ENCODE results near the gene ZNF410.
"Not testable (repeated sequence)": the region's sequence is repeated elsewhere in the genome, so short reads cannot be mapped to it uniquely, and the experiment has no call there.

The ZNF410 gene

DNA sequence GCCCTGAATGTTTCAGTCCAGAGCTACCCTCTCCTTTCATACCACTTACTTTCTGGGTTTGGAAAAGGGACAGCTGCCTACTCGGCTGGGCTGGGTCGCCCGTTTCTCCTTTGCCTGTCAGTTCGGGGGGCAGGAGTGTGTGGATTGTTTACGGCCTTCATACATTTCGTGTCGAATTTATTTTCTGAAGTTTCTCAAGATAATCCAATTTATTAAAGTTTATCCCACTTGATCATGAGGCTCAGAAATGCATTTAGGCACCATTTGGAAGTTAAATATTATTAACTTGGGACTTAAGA lies 608 bp downstream of the ZNF410 start:
- no peak for DNase-seq (ENCODE audit: low read depth)

DNA sequence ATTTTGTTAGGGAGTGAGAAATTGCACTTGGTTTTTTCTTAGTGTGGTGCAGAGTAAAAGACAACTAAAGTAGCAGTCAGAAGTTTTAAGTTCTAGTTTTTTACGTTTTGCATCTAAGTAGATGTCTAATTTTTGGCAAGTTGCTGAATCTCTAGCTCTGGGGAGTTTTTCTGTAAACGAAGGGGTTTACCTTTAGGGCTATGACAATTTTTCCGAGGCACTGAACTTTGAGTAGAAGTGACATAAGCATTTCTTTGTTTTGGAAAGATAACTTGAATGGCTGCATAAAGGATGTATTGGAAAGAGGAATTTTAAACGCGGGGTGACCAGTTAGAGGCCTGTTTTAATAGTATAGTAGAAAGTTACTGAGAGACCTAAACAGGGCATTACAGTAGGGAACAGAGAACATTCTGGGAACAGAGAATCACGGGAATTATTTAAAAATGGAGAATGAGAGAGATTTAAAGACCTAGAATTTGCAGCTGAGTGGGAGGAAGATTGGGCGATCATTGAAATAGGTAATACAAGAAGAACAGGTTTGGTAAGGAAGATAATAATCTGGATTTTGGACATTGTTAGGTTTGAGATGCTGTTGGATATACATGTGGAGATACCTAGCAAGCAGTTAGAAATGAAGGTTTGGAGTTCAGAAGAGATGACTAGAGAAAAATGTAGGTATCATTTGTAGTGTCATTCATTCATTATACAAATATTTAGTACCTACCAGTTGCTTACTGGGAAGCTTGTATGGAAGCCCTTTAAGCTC lies 1.2 kb downstream of the ZNF410 start:
- no peak for DNase-seq (ENCODE audit: low read depth)

DNA sequence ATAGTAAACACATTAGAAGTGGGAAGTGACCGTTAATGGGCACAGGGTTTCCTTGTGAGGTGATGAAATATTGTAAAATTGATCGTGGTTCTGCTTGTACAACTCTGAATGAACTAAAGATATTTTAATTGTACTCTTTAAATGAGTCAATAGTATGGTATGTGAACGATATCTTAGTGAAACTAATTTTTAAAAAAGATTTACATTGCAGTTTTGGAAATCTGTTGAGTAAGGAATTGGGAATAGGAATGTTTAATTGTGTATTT lies 1.7 kb downstream of the ZNF410 start:
- DNase-seq (ENCODE audit: low read depth) = no peak

DNA sequence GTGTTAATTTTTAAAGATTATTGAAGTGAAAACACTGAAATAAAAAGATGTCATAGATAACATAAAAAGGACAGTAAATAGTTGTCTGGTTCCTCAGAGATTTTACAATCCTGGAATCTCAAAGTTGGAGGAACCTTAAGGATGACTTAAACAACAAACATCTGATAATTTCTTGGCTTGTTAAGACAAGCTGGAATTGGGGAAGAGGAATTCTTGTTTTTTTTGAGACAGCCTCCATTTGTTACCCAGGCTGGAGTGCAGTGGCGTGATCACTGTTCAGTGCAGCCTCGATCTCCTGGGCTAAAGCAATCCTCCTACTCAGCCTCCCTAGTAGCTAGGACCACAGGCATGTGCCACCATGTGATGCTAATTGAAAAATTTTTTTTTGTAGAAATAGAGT lies 2.3 kb downstream of the ZNF410 start:
- no peak for DNase-seq (ENCODE audit: low read depth)

DNA sequence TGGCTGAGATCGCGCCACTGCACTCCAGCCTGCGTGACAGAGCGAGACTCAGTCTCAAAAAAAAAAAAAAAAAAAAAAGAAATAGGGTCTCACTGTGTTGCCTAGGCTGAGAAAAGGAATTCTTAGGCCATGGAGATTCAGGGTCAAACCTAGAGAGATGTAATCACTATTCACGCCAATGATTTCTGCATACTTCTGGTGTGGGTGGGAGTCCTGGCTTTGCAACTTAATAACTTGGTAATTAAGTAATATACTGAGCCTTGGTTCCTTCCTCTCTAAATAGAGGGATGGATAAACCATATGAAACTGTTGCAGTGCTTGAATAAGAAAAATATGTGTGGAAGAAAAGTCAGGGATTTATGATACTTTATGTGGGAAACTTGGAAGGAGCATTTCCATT lies 2.7 kb downstream of the ZNF410 start:
- DNase-seq (ENCODE audit: low read depth) = no peak

DNA sequence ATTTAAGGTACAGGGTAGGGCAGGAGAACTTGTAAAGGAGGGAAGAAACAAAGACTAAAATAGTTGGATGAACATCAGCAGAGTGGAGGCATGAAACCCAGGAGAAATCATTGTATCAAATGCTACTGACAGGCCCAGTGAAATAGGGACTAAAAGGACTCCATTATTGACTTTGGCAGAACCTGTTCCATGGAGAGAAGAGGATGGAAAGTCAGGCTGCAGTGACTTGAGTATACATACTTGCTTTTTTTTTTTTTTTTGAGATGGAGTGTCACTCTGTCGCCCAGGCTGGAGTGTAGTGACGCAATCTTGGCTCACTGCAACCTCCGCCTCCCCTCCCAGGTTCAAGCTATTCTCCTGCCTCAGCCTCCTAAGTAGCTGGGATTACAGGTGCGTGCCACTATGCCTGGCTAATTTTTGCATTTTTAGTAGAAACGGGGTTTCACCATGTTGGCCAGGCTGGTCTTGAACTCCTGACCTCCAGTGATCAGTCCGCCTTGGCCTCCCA lies 7.6 kb downstream of the ZNF410 start:
- DNase-seq (ENCODE audit: low read depth) = not testable (repeated sequence)

DNA sequence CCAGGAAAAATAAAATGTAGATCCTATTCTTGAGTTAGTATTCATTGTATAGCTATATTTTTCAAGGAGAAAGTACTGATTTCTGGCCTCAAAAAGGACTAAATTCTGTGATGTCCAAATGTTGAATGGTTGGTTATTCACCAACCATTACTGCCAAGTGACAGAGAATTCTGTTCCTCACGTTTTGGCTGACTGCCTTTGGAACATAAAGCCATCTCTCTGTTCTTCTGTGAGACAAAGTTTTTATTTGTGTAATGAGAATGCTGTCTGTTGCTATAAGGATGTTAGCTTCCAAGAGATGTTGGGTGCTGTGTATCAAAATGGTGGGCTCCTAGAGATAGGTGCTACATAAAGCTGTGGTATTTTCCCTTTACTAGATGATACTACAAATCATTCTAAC lies 9.3 kb downstream of the ZNF410 start:
- no peak for DNase-seq (ENCODE audit: low read depth)

DNA sequence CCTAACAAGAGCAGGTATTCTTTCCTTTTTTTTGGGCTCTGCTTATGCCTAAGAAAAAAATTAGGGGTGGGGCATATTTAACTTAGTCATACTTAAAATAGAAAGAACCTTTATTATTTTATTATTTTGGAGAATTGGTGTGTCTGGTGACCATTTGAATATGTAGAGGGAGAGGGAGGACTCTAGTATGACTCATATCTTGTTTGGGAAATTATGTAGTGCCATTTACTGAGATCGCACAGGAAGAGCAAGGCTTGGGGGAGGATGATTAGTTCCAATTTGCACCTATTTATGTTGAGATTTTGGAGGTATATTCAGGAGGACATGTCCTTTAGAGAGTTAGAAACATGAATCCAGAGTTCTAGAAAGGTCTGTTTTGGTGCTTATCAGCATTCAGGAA lies 9.9 kb downstream of the ZNF410 start:
- DNase-seq (ENCODE audit: low read depth) = no peak

DNA sequence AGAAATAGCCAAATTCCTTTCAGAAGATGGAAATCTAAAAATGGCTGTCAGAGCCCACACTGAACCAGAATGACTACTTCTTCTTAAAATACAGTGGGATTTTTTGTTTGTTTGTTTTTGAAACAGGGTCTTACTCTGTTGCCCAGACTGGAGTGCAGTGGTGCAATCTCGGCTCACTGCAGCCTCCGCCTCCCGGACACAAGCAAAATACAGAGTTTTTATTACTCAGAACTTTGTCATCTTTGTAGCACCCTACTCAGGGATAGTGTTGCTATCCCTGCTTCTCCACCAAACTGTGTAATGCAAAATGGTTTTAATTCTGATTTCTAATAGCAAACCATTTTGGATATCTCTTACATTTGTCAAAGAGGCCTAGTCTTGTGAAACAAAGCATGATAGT lies 16.4 kb downstream of the ZNF410 start:
- DNase-seq (ENCODE audit: low read depth) = no peak

DNA sequence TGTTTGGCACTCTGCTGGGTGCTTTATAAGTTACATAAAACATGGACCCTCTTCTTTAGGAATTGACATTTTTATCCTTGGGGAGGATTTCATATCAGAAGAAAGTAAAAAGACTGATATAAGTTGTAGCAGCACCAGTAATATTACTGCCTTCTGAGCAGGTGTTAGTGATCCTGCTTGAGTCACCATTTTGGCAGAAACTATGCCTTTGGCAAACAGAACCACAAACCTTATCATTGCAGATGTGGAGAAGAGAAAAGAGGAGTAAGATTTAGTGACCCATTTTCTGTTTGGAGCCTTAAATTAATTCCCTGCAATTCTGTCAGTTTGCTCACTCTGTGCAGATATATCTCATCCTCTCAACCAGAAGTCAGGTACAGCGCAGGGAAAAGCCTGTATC lies 23.0 kb downstream of the ZNF410 start:
- DNase-seq (ENCODE audit: low read depth) = no peak

DNA sequence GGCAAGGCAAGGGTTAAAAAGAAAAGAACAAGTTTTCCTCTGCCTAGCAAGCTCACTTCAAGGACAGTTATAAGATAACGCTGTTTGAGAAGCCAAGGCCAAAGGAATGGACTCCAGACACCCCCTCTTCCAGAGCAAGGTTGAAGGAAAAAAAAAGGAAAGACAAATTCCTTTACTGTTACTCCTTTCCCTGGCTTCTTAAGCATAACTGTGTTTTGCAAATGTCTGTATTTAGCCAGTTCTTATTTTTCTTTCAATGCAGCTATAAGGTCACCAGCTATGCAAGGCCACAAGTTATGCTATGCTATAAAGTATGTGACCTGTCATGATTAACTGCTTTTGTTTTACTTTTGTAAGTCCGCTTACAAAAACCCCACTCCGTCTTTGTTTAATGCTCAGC lies 26.6 kb downstream of the ZNF410 start:
- DNase-seq (ENCODE audit: low read depth) = no peak

DNA sequence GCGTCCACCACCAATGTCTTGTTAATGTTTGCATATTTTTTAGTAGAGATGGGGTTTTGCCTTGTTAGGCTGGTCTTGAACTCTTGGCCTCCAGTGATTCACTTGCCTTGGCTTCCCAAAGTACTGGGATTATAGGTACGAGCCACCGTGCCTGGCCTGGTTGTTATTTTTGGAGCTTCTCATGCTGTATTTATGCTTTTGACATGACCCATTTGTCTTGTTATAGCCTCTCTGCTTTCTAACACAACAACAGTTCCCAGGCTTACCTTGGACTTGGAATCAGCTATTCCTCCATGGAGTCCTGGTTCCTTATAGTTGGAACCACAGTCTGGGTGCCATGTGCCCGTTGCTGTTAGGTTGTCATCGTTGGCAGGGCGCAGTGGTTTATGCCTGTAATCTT lies 29.7 kb downstream of the ZNF410 start:
- DNase-seq (ENCODE audit: low read depth) = no peak

DNA sequence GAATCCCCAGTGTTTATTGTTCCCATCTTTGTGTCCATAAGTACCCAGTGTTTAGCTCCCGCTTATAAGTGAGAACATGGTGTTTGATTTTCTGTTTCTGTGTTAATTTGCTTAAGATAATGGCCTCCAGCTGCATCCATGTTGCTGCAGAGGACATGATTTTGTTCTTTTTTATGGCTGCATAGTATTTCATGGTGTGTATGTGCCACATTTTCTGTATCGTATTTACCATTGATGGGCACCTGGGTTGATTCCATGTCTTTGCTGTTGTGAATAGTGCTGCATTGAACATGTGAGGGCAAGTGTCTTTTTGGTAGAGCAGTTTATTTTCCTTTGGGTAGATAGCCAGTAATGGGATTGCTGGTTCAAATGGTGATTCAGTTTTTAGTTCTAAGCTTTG lies 32.8 kb downstream of the ZNF410 start:
- not testable (repeated sequence) for DNase-seq (ENCODE audit: low read depth)

DNA sequence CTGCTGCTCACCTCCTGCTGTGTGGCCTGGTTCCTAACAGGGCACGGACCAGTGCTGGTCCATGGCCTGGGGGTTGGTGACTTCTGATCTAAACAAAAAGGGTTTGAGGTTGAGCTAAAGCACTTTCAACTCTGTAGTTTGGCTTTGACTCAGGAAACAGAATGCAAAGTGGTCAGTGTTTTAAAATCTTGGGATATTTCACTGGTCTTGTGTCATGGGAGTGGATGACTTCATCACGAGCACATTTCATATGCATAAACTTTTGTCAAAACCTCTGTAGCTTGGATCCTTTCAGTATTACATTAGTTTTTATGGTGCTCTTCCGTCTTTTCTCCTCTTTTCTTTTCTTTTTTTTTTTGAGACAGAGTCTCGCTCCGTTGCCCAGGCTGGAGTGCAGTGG lies 37.7 kb downstream of the ZNF410 start:
- no peak for DNase-seq (ENCODE audit: low read depth)

DNA sequence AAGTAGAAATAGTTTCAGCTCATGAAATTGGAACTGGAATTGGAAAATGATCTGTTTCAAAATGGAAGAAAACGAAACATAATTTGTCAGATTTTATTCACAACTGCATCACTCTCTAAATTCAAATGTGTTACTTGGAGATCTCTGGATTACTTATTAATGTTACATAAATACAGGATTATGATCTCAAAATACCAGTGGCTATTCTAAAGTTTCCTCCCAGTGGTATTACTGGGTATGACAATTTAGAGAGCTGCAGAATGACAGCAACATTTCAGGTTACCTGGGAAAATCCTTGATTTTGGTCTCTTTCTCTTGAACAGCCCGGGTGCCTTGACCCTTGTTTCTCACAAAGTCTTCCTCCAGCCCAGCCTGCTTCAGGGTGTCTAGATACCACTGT lies 49.0 kb downstream of the ZNF410 start:
- DNase-seq (ENCODE audit: low read depth) = no peak

DNA sequence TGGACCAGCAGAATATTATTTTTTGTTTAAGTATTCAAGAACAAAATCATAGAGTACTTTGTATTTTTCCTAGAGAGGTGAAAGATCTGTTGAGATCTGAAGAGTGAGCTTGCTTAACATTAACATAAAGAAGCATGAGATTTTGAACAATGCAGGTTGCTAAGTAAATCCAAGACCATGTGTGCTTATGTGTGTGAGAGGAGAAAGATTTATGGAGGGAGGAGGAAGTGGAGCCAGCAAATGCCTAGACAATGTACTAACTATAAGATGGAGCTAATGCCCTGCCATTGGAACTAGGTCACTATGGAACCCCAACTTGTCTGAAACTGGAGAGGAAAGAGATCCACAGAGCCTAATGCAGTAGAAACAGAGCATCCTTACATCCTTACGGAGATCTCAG lies 49.9 kb downstream of the ZNF410 start:
- DNase-seq (ENCODE audit: low read depth) = no peak

DNA sequence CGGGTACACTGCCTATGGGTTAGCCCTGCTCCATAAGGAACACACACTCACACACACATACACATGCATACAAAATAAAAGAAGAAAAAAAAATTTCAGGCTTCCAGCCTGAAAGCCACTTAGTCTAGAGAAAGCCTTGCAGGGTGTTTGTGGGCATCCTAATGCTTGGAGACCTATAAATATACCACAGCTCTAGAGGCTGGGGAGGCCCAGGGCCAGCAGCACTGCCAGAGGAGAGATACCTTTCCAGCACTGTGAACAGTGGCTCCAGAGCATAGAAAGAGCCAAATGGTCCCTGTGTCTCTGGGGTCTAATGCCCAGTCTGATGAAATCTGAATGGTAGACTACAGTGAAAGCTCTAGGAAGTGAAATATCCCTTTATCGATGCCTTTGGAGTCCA lies 50.4 kb downstream of the ZNF410 start:
- DNase-seq (ENCODE audit: low read depth) = no peak

DNA sequence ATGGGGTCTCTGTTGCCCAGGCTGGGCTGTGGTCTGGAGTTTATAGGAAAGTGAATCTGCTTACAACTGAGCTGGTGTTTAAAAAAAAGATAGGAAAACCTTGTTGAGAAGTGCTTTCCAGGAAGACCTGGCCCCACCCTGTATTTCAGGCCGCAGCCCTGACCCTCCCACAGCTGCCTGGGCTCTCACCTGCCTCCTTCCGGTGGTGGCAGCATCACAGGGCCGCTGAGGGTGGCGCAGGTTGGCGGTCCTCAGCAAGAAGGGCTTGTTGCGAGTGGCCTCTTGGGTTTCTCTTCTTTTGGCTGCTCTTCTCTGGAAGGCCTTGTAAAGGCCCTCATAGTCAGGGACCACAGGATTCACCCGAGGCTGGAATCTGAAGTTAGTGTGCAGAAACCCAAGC lies 55.5 kb downstream of the ZNF410 start:
- no peak for DNase-seq (ENCODE audit: low read depth)

DNA sequence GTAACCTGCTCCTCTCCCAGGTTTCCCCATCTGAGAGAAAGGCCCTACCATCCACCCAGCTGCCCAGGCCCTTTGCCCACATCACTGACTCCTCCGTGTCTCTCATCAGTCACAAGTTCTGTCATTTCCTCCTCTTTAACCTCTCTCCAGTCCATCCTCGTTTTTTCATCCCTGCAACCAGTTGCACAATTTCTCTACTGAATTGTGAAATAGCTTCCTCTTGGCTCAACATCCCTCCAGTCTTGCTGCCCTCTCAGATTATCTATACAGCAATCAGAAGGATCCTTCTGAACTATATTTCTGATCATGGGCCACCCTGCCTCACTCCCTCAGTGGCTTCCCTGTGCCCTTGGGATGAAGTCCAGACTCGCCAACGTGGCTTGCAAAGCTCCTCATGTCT lies 56.4 kb downstream of the ZNF410 start:
- no peak for DNase-seq (ENCODE audit: low read depth)

DNA sequence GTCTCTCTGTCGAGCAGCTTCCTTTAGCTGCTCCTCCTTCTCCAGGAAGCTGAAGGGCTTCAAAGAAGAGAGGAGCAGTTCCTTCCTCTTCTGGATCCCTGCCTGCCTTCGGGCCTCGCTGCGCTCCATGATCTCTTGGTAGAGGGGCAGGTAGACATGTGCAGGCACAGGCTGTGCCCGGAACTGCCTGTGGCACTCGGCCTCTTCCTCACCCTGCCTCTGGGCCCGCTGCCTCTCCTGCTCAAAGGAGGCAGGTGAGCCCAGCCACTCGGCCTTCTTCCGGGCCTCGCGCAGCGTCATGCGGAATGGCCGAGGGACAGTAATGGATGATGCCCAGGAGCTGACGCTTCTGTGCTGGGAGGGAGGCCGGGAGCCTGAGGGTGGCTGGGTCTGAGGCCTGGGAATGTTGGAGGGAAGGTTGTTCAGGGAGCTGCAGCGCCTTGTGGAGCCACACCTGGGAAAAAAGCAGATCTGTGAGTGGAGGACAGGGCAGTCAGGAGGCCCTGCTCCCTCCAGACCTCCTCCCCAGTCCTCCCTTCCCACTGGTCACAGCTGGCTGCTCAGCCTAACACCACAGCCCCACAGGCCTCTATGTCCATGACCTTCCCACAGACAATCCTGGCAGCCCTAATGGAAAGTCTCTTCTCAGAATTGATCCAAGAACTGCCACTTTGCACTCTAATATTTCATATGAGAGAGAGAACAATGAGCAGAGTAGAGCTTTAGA lies 57.9 kb downstream of the ZNF410 start:
- DNase-seq (ENCODE audit: low read depth) = no peak

DNA sequence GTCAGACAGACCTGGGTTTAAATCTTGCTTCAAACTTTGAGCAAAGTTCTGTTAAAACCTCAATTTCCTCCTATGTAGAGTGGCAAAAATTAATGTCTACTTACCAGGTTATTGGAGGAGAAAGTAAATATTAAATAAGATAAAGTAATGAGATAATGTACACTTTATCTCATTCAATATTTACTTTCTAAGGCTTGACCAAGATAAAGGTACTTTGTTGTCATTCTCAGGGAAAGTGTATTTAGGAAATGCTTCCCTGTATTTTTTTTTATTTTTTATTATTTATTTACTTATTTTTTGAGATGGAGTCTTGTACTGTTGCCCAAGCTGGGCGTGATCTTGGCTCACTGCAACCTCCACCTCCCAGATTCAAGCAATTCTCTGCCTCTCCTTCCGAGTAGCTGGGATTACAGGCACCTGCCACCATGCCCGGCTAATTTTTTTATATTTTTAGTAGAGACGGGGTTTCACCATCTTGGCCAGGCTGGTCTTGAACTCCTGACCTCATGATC lies 58.6 kb downstream of the ZNF410 start:
- no peak for DNase-seq (ENCODE audit: low read depth)

DNA sequence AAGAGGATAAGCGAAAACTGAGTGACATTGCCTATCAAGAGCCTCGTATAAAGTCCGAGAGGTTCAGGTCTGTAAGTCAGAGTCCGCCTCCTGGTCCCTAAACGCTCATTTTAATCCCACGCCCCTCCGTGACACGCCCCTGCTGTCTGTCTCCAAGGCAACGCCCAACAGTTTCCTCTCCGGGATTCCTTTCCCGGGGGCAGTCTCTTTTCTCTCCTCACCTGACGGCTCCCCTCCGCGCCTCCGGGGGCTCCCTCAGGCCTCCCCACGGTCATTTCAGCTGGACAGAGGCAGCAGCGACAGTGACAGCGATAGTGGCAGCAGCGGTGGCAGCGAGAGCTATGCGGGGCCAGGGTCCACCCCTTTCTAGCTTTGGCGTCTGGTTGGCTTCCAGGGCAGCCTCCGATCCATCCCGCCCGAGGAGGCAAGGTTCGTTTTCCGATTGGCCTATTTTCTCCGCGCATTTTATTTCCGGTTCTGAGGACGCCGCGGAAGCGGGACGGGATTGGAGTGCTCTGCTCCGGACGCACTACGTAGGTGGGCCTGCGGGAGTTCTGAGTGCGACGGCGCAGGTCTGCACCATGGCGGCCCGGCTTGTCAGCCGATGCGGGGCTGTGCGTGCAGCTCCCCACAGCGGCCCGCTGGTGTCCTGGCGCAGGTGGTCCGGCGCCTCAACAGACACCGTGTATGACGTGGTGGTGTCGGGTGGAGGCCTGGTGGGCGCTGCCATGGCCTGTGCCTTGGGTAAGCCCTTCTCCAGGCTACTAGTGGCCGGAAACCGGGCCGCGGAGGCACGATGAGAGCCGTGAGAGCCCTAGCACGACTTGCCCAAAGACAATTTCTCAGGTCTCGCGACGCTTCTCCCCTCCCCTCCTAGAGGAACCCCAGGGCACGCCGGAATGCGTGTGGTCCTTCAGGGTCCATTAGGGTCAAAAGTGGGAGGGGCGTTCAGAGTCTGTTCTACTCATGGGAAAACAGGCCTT lies 63.4 kb downstream of the ZNF410 start, which contains the start of the genes COQ6 and FAM161B:
Gene COQ6 (plus strand): TSS at position 551 of the 983 bp plus-strand sequence. CDS start 31 bp downstream, at position 582.
Gene FAM161B (minus strand): TSS at position 343 of the 983 bp plus-strand sequence. CDS start 68 bp downstream, at position 275.
- peak; percentile 76 for DNase-seq (ENCODE audit: low read depth)
